Measurements from ENCODE around the gene PLCB1.
A peak's percentile ranks its signal among the peaks of the same experiment; 100 is the strongest.
"Not testable (repeated sequence)": the region's sequence is repeated elsewhere in the genome, so short reads cannot be mapped to it uniquely, and the experiment has no call there.

PLCB1 gene

DNA sequence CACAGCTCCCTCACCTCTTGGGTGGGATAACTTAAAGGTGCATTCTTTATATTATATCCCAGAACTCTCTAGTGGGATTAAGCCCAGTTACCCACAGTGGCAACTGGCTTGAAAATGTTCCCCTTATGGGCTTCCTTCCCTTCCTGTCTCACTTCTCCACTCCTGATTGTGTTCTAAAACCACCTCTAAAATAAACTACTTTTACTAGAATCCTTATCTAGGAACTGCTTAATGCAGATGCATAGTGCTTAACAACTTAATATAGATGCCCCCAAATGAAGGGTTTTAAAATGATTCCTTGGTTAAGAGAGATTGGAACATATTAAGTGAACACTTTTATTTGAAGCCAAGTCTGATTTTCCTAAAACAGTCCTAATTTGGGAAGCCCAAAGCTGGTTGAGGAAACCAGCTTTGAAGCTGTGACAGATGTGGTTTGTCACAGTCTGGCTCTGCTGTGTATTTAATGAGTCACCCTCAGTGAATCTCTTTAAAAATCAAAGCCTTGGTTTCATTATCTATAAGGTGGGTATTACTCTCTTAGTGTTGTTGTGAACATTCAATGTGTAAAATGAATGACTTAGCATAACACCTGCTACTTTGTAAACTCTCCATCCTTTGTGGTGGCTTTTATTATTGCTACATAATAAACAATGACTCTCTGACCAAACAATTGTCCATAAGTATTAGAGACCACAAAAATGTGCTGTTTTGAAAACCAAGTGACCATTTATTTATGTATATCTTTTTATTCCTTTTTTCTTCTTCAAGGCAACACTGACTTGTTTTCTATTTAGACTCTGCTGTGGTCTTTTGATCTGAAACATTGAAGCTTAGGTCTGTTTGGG lies 24.4 kb downstream of the PLCB1 start:
- DNase-seq (ENCODE audit: low read depth): no peak

DNA sequence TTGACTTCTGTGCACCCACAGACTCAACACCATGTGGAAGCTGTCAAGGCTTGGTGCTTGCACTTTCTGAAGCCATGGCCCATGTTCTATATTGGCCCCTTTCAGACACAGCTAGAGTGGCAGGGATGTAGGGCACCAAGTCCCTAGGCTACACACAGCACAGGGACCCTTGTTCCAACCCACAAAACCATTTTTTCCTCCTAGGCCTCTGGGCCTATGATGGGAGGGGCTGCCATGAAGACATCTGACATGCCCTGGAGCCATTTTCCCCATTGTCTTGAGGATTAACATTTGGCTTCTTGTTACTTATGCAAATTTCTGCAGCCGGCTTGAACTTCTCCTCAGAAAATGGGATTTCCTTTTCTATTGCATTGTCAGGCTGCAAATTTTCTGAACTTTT lies 27.2 kb downstream of the PLCB1 start:
- not testable (repeated sequence) for DNase-seq (ENCODE audit: low read depth)

DNA sequence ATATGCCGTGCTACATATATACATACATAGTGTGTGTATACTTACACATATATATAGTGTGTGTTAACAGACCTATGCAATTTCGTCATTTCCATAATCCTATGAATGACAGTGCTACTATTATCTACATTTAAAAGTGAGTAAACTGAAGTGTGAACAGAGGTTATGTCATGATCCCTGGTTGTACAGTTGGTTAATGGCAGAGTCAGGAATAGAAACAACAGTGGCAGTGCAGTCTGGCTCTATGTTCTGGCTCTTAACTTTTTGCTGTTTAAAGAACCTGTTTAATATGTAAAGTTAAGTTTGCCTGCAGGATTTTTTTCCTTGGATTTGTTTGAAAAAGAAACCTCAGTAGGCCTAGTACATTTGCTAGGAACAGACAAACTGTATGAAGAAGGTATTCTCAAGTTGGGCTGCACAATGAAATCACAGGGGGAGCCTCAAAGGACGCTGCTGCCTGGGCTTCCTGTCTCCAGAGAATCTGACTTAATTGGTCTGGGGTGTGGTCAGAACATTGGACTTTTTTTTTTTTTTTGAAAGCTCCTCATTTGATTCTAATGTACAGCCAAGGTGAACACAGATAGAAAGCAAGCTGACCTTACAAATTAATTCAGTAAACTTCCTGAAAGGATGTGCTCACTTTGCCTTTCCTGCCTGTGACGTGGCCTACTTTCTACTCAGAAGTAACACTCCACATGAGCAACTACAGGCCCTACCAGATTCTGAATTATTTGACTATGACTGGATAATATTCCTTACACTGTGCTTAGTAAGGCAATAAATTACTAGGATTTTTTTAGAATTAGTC lies 29.4 kb downstream of the PLCB1 start:
- DNase-seq (ENCODE audit: low read depth): no peak

DNA sequence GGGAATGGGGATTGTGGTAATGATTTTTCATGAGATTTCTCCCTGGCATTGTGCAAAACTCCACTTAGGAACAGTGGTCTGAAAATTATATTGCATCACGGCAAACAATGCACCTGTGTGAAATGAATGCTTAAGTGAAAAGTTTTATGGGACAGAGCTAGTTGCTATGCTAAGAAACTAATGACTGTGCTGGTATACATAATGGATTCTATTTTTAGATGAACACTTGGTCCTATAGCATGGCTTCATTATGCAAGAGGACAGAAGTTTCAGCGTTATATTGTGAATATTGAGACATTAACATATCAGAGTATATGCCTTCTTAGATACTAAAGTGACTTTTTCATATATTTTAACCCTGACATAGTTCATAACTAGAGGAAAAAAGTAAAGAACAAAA lies 30.5 kb downstream of the PLCB1 start:
- DNase-seq (ENCODE audit: low read depth): no peak

DNA sequence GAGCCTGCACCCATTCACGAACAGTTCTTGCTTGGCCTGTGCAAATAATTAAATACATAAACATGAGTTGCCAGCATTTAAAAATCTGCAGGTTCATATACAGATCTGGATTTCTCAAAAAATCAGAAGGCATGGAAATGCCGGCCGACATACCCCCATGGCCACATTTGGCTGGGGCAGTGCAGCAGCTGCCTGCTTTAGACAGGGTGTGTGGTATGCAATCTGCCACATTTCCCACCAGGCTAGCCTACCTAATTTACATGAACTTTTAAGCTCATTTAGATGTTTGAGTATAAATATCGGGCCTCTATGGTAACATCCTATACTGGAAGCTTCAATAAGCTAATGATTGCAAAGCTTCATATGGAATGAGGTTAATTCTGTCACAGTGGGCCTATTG lies 31.5 kb downstream of the PLCB1 start:
- no peak for DNase-seq (ENCODE audit: low read depth)

DNA sequence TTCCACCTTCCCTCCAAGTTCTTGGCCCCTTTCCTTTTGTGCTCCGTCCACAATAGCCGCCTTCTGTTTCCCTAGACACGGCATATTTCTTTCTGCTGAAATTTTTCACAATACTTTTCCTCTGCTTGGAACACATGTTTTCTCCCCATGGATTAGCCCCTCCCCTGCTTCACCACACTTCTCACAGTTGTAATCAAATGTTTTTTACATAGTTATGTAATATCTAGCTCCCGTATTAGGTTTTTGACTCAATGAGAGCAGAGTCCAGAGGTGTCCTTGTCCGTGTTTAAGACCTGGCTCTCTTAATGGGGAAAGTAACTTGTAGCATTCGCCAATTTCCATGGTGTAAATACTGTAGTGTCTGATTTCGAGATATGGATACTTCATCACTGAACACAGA lies 34.7 kb downstream of the PLCB1 start:
- no peak for DNase-seq (ENCODE audit: low read depth)

DNA sequence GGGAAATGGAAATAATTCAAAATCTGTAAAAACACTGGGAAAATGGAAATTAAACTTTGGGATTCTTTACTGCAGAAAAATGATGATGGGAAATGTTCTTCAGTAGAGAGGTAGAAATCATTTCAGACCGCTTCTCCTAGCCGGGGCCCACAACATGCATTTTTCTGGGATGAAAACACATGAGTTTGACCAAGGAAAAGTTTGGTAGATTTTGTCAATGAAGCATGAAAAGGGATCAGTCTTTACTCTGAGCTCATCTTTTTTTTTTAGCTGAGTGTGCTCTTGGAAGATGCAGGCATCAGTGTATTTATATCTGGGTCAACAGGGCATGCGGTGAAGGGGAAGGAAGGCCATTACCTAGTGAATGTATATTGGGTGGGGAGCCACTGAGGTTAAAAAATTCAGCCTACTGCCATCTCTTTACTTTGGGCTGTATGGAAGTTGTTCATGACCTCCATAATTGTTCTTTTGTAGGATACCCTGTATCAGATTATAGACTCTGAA lies 36.8 kb downstream of the PLCB1 start:
- no peak for DNase-seq (ENCODE audit: low read depth)

DNA sequence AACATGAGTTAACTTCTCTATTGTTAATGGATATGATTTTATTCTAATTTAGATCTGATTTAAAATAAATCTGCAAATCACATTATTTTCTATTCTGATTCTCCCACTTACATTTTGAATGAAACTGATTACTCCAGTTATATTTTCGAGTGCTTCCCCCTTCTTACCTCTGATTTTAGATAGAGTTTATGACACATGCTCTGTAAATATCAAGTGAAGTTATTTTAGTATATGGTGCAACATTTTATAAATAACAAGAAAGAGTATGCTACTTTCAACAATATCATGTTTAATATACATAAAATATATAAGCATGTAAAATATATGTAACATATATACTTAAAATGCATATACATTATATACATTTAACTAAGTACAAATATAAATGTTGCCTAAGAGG lies 38.9 kb downstream of the PLCB1 start:
- DNase-seq (ENCODE audit: low read depth): no peak

DNA sequence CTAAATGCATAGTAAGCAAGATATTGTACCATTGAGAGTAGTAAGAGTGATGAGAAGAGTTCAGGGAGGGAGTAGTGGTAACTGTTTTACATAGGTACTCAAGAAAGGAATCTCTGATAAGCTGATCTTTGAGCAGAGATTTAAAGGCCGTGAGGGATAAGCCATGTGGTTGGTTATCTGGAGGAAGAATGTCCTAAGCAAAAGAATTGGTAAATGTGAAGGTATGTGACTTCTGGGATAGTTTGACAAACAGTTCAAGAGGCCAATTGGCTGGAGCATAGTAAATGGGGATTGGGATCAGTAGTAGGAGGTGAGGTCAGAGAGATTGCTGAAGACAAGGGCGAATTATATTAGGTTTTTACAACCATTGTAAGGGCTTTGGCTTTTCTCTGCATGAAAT lies 40.1 kb downstream of the PLCB1 start:
- no peak for DNase-seq (ENCODE audit: low read depth)

DNA sequence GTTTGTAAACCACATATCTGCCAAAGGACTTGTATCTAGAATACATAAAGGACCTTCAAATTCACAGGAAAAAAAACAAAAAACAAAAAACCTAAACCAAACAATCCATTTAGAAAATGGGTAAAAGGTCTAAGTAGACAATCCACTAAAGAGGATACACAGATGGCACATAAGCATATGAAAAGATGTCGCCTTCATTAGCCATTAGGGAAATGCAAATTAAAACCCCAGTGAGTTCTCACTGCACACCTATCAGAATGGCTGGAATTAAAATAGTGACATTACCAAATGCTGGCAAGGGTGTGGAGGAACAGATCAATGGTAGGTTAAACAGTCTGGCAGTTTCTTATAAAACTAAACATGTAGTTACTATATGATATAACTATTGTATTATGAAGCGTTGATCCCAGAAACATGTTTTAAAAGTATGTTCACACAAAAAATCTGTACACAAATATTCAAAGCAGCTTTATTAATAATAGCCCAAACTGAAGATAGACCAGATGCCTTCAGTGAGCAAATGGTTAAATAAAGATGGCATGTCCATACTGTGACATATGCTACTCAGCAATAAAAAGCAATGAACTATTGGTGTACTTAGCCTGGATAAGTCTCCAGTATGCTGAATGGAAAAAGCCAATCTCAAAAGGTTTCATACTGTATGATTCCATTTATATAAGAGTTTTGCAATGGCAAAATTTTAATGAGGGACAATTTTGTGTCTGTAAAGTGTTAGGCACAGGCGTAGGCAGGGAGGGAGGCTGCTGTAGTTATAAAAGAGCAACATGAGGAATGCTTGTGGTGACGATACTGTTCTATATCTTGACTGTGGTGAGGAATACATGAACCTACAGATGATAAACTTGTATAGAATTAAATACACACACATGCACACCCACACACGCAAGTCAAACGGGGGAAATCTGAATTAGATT lies 43.9 kb downstream of the PLCB1 start:
- no peak for DNase-seq (ENCODE audit: low read depth)

DNA sequence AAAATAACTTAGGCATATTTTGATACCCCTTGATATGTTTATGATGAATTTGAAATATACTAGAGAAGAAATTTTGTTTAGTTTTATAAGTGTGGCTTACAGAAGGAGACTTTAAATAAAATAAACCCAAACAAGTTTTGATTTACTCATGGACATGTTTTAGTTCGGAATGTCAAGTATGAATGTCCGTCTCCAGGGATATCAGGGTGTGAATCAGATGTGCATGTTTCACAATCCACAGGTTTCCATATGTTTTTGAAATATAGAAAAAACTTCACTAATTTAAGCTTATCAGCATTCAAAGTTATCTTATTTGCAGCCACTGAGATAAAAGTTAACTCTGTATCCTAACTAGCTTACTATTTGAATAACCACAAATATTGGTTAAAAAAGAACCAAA lies 51.5 kb downstream of the PLCB1 start:
- peak; percentile 1 for DNase-seq (ENCODE audit: low read depth)

DNA sequence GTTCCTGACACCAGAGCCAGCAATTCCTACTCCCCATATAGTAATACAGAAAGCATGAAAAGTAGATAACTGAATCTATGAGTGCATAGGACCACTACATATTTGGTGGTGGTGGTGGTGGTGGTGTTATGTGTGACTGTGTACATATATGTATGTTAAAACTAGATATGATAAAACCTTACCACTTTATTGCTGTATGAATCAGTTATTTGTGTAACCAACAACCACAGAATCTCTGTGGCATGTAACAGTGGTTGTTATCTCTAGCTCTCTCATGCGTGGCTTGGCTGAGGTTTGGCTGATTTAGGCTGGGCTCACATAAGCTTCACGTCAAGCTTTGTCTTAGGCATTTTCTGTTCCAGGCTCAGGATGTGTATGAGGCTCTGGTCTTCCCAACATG lies 55.7 kb downstream of the PLCB1 start:
- DNase-seq (ENCODE audit: low read depth): no peak

DNA sequence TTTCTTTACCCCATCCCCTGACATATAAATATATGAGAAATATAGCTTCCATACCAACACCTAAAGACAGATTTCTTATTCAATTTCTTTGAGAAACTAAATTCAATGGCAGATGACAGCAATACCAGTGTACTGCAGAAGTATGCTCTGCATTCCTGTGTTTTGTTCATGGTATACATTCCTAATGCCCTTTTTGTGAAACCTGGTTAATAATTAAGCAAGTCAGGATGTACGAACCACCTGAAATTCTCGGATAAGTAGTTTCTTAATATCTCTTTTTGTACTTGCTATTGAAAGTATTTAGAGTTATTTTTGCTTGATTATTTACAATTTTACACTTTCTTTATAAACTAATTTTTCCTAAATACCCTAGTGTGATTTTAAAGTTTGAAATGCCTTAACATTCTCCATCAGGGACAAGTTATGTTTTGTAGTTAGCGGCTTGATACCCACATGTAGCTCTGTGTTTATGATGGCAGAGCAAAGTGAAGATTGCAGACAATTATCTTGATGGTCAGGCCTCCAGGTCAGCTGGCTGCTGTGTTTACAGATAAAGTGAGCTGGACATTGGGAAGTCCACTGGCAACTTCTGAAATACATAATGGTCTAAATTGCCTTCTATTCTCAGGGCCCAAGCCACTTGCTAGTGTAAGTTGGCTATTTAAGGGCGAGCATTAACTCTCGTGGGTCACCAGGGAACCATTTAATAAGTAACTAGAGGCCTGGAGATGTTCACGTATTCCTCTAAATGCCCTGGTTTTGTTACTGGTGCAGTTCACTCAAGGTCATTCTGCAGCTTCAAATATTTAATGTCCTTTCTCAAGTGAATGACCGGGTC lies 58.2 kb downstream of the PLCB1 start:
- no peak for DNase-seq (ENCODE audit: low read depth)

DNA sequence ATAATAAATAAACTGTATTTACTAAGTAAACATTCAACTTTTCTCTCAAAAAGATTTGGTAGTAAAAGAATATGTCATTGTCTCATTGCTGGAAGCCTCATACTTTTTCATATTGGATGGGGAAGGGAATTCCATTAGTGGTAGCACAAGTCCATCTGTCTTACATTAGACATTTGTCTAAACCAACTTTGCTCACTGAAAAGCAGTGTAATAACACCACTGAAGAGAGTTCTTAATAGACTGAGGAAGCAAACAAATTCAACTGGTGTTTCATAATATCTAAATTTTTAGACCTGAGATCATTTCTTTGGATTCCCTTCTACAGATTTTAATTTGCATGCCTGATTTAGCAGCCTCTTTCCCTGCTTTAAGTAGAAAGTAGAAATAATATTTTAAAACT lies 62.7 kb downstream of the PLCB1 start:
- no peak for DNase-seq (ENCODE audit: low read depth)

DNA sequence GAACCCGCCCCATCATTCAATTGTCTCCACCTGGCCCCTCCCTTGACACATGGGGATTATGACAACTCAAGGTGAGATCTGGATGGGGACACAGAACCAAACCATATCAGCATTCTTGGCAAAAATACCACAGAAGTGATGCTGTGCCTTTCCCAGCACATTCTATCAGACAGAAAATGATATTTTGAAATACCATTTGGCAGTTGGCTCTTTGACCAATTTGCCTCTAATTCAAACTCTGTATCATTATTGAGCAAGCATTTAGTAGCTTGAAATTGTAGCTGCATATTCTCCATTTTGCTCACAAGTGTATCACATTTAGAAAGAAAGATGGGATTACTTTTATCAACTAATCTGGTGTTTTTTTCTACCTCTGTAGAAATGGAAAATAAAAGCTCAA lies 64.0 kb downstream of the PLCB1 start:
- DNase-seq (ENCODE audit: low read depth): no peak

DNA sequence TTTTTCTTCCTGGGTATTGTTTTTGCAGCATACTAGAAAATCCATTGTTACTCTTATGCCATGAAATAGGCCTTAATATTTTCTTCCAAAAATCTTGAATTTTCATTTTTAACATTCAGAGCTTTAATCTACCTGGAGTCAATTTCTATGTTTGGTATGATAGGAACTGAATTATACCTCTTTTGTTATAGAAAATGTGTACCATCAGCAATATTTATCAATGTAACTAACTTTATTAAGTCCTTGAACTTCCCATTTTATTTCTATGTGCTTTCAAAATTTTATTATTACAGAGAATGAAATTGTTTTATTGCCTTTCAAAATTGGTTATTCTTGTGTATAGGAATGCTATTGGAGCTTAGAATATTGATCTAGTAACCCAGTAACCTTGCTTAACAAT lies 68.2 kb downstream of the PLCB1 start:
- DNase-seq (ENCODE audit: low read depth): no peak

DNA sequence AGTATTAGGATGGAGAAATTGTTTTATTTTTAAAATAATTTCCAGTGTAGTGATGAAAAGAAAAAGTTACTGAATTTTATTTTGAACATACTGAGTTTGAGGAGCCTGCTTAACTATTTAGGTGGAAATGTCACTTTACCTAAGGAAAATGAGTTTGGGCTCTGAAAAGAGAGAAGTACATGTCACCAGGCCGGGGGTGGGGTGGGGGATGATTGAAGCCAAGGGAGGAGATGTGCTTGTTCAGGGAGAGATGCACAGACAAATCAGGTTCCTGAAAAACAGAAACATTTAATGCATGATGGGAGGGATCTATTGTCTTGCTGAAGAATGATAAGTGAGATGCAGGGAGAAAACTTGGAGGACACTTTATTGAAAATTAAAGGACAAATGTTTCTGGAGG lies 71.3 kb downstream of the PLCB1 start:
- DNase-seq (ENCODE audit: low read depth): no peak

DNA sequence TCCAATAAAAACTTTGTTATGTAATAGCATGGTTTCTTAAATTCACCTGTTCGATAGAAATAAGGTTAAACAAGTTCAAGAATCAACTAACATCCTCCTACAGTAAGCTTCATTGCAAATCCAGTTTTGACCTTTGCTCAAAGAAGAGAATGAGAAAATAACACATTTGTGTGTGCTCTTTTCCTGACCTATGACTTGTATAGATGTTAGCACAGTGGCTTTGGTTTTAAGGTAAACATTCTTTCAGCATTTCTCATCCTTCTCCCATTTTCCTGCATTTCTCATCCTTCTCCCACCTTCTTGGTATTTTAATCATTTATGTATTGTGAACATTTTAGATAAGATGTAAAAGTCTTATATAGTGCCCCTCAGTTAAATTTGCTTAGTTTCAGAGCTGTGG lies 73.9 kb downstream of the PLCB1 start:
- DNase-seq (ENCODE audit: low read depth): no peak

DNA sequence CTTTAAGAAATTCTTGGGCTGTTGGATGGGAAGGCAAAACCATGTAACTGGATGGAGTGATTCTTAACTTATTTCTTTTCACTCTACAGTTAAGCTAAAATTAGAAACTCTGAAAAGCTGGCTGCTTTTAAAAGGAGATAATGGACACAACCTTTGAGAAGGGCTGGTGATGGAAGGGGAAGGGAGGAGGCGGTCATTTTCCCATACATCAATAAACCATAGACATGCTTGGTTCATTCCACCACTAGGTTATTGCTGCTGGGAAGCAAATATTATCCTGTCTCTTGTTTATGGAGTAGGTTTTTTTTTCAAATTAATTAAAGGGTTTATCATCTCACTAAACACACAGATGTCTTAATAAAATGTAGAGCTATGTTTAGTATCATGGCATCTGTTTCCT lies 76.2 kb downstream of the PLCB1 start:
- no peak for DNase-seq (ENCODE audit: low read depth)

DNA sequence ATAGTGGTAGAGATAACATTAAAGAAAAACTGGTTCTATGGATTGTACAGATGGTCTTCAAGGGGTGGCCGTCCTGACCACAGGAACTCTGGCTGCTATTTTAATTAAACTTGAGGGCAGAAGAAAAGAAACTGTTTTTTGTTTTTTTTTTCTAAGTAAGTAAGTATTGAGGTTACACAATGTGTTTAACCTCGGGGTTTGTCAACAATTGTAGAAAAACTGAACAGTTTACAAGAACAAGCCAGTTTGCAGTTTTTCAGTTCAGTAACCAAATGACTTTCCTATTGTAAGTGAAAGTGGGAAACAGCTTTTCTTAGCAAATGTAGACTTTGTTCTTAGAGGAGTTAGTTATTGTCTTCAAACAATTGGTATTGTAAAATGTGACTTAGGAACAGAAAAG lies 77.0 kb downstream of the PLCB1 start:
- DNase-seq (ENCODE audit: low read depth): no peak

DNA sequence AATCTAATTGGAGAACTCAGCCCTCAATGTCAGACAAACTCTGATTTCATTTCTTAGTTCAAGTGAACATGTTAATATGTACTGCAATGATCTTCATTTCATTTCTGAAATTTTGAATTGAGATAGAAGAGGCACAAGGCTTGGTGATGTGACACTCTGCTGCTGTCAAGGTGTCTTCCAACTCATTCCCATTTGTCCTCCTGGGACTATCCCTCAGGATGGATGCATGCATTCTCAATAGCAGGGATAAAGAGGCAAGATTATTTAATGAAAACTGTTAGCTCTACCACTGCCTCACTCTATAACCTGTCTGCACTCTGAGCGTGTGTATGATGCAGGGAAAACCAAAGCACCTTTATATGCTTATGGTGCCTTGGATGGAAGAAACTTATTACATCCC lies 78.7 kb downstream of the PLCB1 start:
- DNase-seq (ENCODE audit: low read depth): no peak
